K562 (cell line): ENCODE results near the gene BECN2. TPM values are rescaled to one million over a fixed set of nuclear protein-coding genes. Genes with fewer than 3 reads are reported as not detected.

ENCODE experiments used
- polyA plus RNA-seq, 8 experiments: library from polyadenylated mRNA; depleted of rRNA in 4 of 8; stranded (reverse) in 5 of 8; unstranded in 3 of 8; fragments of >200 nt; fragmentation: Nextera tagmentation in 2 of 8; fragmentation: Illumina TruSeq in 1 of 8; extraction: Ambion mirVana in 2 of 8; extraction: Trizol in 1 of 8; gene quantifications; 2 replicates each; pipeline versions ENCODE4 v1.2.1 to v1.2.3, GENCODE V29; 2011 to 2014; ENCODE audit warnings: inconsistent platforms in 1 of 8, missing spikeins in 1 of 8
- total RNA-seq, 7 experiments: library from RNA; depleted of rRNA in 6 of 7; stranded (reverse); fragments of >200 nt in 6 of 7; fragmentation: Illumina TruSeq in 2 of 7; extraction: Trizol in 2 of 7; gene quantifications; 2 replicates each; pipeline versions ENCODE4 v1.2.1 to v1.2.3, GENCODE V29; 2011 to 2021; ENCODE audit warnings: low replicate concordance in 1 of 7
- TF ChIP-seq, protein P1 (sequence below): fragments of 450-650 bp; formaldehyde crosslinking; IDR thresholded peaks from 2 replicates; pipeline ENCODE4 v1.4.0; 2020; ENCODE audit warnings: mild to moderate bottlenecking, moderate library complexity
- TF ChIP-seq, protein P2 (sequence below): fragments of 200-600 bp; sonication (generic); IDR thresholded peaks from one replicate; pipeline ENCODE4 v1.6.1; 2012; ENCODE audit warnings: mild to moderate bottlenecking, low read depth, low read length, inconsistent platforms
- TF ChIP-seq, protein P3 (sequence below): fragments of 450-650 bp; IDR thresholded peaks from 2 replicates; pipeline ENCODE4 v1.6.1; 2016; ENCODE audit warnings: mild to moderate bottlenecking, moderate library complexity

BECN2 gene
- total and polyA plus RNA-seq, 9 of the 15 experiments (the other 6 are each of a cell fraction or from before 2014, with no cell fraction given), result not detected

DNA sequence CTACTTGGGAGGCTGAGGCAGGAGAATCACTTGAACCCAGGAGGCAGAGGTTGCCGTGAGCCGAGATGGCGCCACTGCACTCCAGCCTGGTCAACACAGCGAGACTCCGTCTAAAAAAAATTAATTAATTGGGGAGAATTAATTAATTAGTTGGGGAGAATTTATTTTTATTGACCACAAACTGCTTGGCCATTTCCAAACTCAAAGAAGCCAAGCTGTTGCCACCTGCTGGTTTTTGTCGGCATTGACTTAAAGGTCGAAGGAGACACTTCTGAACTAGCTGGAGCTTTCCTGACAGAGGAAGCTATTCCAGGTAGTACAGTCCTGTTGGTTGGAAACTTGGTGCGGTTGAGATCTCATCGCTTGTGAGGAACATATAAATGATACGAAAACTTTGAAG lies 28.2 kb downstream of the BECN2 start (continued):
- TF ChIP-seq, protein P1, sequence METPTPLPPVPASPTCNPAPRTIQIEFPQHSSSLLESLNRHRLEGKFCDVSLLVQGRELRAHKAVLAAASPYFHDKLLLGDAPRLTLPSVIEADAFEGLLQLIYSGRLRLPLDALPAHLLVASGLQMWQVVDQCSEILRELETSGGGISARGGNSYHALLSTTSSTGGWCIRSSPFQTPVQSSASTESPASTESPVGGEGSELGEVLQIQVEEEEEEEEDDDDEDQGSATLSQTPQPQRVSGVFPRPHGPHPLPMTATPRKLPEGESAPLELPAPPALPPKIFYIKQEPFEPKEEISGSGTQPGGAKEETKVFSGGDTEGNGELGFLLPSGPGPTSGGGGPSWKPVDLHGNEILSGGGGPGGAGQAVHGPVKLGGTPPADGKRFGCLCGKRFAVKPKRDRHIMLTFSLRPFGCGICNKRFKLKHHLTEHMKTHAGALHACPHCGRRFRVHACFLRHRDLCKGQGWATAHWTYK (CRISPR knock-in tag), result no peak
- TF ChIP-seq, protein P2, sequence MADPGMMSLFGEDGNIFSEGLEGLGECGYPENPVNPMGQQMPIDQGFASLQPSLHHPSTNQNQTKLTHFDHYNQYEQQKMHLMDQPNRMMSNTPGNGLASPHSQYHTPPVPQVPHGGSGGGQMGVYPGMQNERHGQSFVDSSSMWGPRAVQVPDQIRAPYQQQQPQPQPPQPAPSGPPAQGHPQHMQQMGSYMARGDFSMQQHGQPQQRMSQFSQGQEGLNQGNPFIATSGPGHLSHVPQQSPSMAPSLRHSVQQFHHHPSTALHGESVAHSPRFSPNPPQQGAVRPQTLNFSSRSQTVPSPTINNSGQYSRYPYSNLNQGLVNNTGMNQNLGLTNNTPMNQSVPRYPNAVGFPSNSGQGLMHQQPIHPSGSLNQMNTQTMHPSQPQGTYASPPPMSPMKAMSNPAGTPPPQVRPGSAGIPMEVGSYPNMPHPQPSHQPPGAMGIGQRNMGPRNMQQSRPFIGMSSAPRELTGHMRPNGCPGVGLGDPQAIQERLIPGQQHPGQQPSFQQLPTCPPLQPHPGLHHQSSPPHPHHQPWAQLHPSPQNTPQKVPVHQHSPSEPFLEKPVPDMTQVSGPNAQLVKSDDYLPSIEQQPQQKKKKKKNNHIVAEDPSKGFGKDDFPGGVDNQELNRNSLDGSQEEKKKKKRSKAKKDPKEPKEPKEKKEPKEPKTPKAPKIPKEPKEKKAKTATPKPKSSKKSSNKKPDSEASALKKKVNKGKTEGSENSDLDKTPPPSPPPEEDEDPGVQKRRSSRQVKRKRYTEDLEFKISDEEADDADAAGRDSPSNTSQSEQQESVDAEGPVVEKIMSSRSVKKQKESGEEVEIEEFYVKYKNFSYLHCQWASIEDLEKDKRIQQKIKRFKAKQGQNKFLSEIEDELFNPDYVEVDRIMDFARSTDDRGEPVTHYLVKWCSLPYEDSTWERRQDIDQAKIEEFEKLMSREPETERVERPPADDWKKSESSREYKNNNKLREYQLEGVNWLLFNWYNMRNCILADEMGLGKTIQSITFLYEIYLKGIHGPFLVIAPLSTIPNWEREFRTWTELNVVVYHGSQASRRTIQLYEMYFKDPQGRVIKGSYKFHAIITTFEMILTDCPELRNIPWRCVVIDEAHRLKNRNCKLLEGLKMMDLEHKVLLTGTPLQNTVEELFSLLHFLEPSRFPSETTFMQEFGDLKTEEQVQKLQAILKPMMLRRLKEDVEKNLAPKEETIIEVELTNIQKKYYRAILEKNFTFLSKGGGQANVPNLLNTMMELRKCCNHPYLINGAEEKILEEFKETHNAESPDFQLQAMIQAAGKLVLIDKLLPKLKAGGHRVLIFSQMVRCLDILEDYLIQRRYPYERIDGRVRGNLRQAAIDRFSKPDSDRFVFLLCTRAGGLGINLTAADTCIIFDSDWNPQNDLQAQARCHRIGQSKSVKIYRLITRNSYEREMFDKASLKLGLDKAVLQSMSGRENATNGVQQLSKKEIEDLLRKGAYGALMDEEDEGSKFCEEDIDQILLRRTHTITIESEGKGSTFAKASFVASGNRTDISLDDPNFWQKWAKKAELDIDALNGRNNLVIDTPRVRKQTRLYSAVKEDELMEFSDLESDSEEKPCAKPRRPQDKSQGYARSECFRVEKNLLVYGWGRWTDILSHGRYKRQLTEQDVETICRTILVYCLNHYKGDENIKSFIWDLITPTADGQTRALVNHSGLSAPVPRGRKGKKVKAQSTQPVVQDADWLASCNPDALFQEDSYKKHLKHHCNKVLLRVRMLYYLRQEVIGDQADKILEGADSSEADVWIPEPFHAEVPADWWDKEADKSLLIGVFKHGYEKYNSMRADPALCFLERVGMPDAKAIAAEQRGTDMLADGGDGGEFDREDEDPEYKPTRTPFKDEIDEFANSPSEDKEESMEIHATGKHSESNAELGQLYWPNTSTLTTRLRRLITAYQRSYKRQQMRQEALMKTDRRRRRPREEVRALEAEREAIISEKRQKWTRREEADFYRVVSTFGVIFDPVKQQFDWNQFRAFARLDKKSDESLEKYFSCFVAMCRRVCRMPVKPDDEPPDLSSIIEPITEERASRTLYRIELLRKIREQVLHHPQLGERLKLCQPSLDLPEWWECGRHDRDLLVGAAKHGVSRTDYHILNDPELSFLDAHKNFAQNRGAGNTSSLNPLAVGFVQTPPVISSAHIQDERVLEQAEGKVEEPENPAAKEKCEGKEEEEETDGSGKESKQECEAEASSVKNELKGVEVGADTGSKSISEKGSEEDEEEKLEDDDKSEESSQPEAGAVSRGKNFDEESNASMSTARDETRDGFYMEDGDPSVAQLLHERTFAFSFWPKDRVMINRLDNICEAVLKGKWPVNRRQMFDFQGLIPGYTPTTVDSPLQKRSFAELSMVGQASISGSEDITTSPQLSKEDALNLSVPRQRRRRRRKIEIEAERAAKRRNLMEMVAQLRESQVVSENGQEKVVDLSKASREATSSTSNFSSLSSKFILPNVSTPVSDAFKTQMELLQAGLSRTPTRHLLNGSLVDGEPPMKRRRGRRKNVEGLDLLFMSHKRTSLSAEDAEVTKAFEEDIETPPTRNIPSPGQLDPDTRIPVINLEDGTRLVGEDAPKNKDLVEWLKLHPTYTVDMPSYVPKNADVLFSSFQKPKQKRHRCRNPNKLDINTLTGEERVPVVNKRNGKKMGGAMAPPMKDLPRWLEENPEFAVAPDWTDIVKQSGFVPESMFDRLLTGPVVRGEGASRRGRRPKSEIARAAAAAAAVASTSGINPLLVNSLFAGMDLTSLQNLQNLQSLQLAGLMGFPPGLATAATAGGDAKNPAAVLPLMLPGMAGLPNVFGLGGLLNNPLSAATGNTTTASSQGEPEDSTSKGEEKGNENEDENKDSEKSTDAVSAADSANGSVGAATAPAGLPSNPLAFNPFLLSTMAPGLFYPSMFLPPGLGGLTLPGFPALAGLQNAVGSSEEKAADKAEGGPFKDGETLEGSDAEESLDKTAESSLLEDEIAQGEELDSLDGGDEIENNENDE, result no peak
- TF ChIP-seq, protein P3, sequence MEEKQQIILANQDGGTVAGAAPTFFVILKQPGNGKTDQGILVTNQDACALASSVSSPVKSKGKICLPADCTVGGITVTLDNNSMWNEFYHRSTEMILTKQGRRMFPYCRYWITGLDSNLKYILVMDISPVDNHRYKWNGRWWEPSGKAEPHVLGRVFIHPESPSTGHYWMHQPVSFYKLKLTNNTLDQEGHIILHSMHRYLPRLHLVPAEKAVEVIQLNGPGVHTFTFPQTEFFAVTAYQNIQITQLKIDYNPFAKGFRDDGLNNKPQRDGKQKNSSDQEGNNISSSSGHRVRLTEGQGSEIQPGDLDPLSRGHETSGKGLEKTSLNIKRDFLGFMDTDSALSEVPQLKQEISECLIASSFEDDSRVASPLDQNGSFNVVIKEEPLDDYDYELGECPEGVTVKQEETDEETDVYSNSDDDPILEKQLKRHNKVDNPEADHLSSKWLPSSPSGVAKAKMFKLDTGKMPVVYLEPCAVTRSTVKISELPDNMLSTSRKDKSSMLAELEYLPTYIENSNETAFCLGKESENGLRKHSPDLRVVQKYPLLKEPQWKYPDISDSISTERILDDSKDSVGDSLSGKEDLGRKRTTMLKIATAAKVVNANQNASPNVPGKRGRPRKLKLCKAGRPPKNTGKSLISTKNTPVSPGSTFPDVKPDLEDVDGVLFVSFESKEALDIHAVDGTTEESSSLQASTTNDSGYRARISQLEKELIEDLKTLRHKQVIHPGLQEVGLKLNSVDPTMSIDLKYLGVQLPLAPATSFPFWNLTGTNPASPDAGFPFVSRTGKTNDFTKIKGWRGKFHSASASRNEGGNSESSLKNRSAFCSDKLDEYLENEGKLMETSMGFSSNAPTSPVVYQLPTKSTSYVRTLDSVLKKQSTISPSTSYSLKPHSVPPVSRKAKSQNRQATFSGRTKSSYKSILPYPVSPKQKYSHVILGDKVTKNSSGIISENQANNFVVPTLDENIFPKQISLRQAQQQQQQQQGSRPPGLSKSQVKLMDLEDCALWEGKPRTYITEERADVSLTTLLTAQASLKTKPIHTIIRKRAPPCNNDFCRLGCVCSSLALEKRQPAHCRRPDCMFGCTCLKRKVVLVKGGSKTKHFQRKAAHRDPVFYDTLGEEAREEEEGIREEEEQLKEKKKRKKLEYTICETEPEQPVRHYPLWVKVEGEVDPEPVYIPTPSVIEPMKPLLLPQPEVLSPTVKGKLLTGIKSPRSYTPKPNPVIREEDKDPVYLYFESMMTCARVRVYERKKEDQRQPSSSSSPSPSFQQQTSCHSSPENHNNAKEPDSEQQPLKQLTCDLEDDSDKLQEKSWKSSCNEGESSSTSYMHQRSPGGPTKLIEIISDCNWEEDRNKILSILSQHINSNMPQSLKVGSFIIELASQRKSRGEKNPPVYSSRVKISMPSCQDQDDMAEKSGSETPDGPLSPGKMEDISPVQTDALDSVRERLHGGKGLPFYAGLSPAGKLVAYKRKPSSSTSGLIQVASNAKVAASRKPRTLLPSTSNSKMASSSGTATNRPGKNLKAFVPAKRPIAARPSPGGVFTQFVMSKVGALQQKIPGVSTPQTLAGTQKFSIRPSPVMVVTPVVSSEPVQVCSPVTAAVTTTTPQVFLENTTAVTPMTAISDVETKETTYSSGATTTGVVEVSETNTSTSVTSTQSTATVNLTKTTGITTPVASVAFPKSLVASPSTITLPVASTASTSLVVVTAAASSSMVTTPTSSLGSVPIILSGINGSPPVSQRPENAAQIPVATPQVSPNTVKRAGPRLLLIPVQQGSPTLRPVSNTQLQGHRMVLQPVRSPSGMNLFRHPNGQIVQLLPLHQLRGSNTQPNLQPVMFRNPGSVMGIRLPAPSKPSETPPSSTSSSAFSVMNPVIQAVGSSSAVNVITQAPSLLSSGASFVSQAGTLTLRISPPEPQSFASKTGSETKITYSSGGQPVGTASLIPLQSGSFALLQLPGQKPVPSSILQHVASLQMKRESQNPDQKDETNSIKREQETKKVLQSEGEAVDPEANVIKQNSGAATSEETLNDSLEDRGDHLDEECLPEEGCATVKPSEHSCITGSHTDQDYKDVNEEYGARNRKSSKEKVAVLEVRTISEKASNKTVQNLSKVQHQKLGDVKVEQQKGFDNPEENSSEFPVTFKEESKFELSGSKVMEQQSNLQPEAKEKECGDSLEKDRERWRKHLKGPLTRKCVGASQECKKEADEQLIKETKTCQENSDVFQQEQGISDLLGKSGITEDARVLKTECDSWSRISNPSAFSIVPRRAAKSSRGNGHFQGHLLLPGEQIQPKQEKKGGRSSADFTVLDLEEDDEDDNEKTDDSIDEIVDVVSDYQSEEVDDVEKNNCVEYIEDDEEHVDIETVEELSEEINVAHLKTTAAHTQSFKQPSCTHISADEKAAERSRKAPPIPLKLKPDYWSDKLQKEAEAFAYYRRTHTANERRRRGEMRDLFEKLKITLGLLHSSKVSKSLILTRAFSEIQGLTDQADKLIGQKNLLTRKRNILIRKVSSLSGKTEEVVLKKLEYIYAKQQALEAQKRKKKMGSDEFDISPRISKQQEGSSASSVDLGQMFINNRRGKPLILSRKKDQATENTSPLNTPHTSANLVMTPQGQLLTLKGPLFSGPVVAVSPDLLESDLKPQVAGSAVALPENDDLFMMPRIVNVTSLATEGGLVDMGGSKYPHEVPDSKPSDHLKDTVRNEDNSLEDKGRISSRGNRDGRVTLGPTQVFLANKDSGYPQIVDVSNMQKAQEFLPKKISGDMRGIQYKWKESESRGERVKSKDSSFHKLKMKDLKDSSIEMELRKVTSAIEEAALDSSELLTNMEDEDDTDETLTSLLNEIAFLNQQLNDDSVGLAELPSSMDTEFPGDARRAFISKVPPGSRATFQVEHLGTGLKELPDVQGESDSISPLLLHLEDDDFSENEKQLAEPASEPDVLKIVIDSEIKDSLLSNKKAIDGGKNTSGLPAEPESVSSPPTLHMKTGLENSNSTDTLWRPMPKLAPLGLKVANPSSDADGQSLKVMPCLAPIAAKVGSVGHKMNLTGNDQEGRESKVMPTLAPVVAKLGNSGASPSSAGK, result no peak
